ENCODE data around the gene TRIM14. TPM values are rescaled to one million over a fixed set of nuclear protein-coding genes. Genes with fewer than 3 reads are reported as not detected.

TRIM14 gene
- polyA plus RNA-seq, 1 experiment = 9.9 TPM

DNA sequence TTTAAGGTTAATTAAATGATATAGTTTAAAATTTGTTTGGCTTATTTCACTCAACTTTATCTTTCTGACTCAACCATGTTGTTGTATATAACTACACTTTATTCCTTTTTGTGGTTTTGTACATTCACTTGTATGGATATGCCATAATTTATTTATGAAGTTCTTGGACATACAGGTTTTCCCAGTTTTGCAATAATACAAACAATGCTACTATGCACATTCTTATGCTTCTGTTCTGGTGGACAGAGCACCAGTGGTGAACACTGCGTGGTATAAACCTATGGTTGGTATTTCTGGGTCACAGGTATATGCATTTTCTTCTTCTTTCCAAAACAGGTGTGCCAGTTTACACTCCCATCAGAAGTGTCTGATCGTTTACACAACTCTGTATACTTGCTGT is 35.7 kb upstream of the TRIM14 start:
- CTCF ChIA-PET = no interaction called here

DNA sequence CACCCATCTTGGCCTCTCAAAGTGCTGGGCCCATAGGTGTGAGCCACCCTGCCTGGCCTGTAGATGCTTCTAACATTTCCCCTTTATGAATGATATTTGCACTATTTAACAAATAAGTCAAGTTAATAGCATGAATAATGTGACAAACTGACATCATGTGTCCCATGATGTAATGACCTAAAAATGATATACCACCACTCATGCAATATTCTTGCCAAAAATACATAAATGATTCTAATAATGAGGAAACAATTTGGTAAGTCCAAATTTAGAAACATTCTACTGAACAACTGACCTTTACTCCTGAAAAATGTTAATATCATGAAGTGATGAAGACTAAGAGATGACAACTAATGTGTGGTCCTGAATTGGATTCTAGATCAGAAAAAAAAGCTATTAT is 33.5 kb upstream of the TRIM14 start:
- TF ChIP-seq, protein P1, sequence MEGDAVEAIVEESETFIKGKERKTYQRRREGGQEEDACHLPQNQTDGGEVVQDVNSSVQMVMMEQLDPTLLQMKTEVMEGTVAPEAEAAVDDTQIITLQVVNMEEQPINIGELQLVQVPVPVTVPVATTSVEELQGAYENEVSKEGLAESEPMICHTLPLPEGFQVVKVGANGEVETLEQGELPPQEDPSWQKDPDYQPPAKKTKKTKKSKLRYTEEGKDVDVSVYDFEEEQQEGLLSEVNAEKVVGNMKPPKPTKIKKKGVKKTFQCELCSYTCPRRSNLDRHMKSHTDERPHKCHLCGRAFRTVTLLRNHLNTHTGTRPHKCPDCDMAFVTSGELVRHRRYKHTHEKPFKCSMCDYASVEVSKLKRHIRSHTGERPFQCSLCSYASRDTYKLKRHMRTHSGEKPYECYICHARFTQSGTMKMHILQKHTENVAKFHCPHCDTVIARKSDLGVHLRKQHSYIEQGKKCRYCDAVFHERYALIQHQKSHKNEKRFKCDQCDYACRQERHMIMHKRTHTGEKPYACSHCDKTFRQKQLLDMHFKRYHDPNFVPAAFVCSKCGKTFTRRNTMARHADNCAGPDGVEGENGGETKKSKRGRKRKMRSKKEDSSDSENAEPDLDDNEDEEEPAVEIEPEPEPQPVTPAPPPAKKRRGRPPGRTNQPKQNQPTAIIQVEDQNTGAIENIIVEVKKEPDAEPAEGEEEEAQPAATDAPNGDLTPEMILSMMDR (IDR thresholded peaks at IDR 0.05; ENCODE audit: insufficient read depth, low read depth, low read length) = no peak
- no peak for DNase-seq (ENCODE audit: low read depth)
- no peaks in the 10 kb centered on the region for H3K27me3 ChIP-seq (ENCODE audit: control insufficient read depth, insufficient read depth, low read length)
- POLR2A ChIA-PET = no interaction called here
- CTCF ChIA-PET = no interaction called here
- H3K4me3 ChIP-seq (ENCODE audit: low read depth, low read length) = no peak overlapping the region
- H3K36me3 ChIP-seq (ENCODE audit: control insufficient read depth, insufficient read depth, low read length) = no peaks in the 10 kb centered on the region

More for the DNA sequence above, 35.7 kb upstream of the TRIM14 start:
- H3K36me3 ChIP-seq (ENCODE audit: control insufficient read depth, insufficient read depth, low read length) = no peaks in the 10 kb centered on the region
- POLR2A ChIA-PET = no interaction called here
- no peak for DNase-seq (ENCODE audit: low read depth)
- H3K27me3 ChIP-seq (ENCODE audit: control insufficient read depth, insufficient read depth, low read length) = no peaks in the 10 kb centered on the region; the same call in 1 of the 2 replicates
- H3K4me3 ChIP-seq (ENCODE audit: low read depth, low read length) = no peak overlapping the region
- TF ChIP-seq, protein P1 (IDR thresholded peaks at IDR 0.05; ENCODE audit: insufficient read depth, low read depth, low read length) = no peak

DNA sequence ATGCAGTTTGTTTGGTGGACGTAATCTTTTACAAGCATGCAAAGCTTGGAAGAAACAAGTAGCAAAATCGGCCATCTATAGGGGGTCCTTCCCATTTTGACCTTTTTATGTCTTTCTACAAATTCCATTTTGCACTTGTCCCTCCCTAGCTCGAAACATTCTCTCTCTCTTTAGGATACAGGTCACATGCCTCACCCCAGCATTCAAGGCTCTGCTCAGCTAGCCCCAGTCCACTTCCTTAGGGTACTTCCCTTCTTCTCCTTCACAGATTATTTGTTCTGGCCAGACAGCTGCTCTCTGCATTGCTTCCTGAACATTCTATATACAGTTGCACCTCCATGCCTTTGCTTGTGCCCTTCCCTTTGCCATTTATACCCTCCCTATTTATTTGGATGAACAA is 31.7 kb upstream of the TRIM14 start:
- DNase-seq (ENCODE audit: low read depth) = no peak
- Histone ChIP-seq H3K36me3 (ENCODE audit: control insufficient read depth, insufficient read depth, low read length) (no peaks in the 10 kb centered on the region), H3K27me3 (ENCODE audit: control insufficient read depth, insufficient read depth, low read length) (no peaks in the 10 kb centered on the region), H3K4me3 (ENCODE audit: low read depth, low read length) (no peak overlapping the region)
- CTCF ChIA-PET = no interaction called here
- POLR2A ChIA-PET = no interaction called here
- TF ChIP-seq, protein P1 (IDR thresholded peaks at IDR 0.05; ENCODE audit: insufficient read depth, low read depth, low read length) = no peak

- no peak for DNase-seq (ENCODE audit: low read depth)
- Histone ChIP-seq H3K36me3 (ENCODE audit: control insufficient read depth, insufficient read depth, low read length) (no peaks in the 10 kb centered on the region), H3K27me3 (ENCODE audit: control insufficient read depth, insufficient read depth, low read length) (no peaks in the 10 kb centered on the region), H3K4me3 (ENCODE audit: low read depth, low read length) (no peak overlapping the region)
- CTCF ChIA-PET = no interaction called here
- TF ChIP-seq, protein P1 (IDR thresholded peaks at IDR 0.05; ENCODE audit: insufficient read depth, low read depth, low read length) = no peak
- POLR2A ChIA-PET = no interaction called here
Measured at GRCh38 chr9:98150164-98150563, 31.1 kb upstream of the TRIM14 start.

- TF ChIP-seq, protein P1 (IDR thresholded peaks at IDR 0.05; ENCODE audit: insufficient read depth, low read depth, low read length) = no peak
- no peaks in the 10 kb centered on the region for H3K36me3 ChIP-seq (ENCODE audit: control insufficient read depth, insufficient read depth, low read length)
- H3K27me3 ChIP-seq (ENCODE audit: control insufficient read depth, insufficient read depth, low read length) = no peaks in the 10 kb centered on the region; the same call in 1 of the 2 replicates
- H3K4me3 ChIP-seq (ENCODE audit: low read depth, low read length) = no peak overlapping the region
- POLR2A ChIA-PET = no interaction called here
- DNase-seq (ENCODE audit: low read depth) = no peak
- CTCF ChIA-PET = no interaction called here
Measured at GRCh38 chr9:98149422-98149821, 30.4 kb upstream of the TRIM14 start.

Measured in BJ (cell line).